HG02642 (cell line): ENCODE measurements around the gene VPS41.

Experiments used
- ATAC-seq: cut with Tn5 transposase; IDR thresholded peaks from one replicate; pipeline ENCODE4 v1.9.1; 2021; ENCODE audit warnings: mild to moderate bottlenecking; ENCODE audit not compliant: unreplicated experiment, poor library complexity

VPS41 gene

GRCh38 chr7:38746438-38746837 lies 162.6 kb downstream of the VPS41 start:
- no peak for ATAC-seq

- ATAC-seq = no peak
These were observed 164.2 kb downstream of the VPS41 start for GRCh38 chr7:38744746-38745145.

DNA sequence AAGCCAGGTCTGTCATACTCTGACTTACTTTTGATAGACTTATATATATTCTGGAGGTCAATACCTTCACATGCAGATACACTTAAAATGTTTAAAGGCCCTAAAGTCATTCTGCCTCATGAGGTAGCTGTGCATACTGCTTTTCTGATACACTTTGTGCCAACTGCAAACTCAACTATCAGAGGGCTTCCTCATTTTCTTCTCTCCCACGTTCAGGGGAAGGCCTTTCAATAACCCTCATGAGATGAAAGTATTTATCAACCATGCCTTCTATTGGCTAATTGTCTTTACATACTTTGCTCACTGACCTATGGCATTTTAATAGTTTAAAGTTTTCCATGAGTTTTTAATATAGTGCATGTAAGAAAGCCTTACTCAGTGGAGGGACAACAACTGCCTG lies 165.1 kb downstream of the VPS41 start:
- no peak for ATAC-seq

GRCh38 chr7:38740041-38740440 lies 168.9 kb downstream of the VPS41 start:
- ATAC-seq = no peak

DNA sequence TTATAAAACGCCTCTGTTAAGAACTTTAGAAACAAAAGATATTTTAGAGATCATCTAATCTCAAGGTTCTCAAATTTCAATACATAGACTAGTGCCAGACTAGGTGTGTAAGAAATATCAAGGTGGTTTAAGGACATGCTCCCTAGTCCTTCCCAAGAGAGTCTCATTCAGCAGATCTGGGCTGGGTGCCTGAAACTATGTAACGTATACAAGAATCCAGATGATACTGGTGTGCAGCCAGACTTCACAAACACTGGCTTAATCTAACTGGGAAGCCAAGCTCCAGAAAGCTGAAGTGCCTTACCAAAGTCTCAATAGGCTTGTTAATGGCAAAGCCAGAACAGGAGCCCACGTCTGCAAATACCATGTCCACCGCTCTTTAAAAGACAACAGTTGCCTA lies 172.9 kb downstream of the VPS41 start:
- ATAC-seq = no peak

GRCh38 chr7:38731215-38731614 lies 177.8 kb downstream of the VPS41 start:
- no peak for ATAC-seq

GRCh38 chr7:38728145-38728544 lies 180.8 kb downstream of the VPS41 start:
- no peak for ATAC-seq

DNA sequence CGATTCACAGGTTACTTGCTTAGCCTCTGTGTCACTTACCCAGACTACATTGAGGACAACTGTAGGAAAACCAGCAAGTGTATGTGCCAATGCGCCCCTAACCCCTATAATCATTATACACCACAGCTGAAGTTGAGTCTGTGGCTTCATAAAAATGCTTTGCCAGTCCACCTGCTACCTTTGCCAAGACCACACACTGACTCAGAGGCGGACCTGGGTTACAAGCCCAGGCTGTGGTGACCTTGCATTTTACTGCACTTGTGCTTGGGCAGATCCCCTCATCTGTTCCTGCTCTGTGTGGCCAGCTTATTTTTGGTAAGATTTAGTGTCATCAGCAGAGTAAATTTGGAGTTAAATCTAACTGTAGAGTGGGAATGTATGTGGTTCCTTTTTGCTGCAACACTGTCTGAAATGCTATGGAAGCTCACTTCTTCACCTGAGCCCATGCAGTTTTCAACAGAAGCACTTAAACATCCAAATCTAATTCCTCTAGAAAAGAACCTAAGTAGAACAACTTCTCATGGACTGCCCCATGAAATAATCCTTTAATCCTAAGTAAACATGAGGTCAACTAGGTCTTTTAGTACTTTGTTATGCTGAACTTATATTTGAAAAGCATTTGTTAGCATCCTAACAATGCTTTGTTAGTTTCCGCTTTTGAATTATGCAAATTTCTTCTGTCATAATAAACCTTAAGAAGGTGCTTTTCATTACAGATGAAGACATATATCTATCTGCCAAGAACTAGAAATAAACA lies 181.6 kb downstream of the VPS41 start:
- ATAC-seq = no peak

- ATAC-seq = no peak
These were observed 185.7 kb downstream of the VPS41 start for GRCh38 chr7:38723327-38723726.

GRCh38 chr7:38716397-38716796 lies 192.6 kb downstream of the VPS41 start:
- no peak for ATAC-seq

DNA sequence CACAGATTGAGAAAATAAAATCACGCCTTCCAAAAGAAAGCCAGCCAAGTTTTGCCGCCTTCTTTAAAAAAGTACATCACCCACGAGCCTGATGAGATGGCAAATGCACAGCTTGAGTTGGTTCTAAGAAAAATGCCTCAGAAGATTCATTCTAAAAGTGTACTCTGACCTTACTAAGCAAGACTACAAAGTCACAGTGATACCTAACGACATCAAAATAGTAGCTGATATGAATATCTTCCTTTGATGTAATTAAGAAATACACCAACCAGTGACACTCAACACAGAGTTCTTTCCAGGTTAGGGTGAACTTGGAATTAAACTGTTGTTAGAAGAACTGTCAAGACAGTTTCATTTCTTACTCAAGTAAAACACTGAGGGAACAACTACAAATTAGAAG lies 199.9 kb downstream of the VPS41 start:
- ATAC-seq = no peak

- ATAC-seq = no peak
These were observed 204.2 kb downstream of the VPS41 start for GRCh38 chr7:38704751-38705150.

DNA sequence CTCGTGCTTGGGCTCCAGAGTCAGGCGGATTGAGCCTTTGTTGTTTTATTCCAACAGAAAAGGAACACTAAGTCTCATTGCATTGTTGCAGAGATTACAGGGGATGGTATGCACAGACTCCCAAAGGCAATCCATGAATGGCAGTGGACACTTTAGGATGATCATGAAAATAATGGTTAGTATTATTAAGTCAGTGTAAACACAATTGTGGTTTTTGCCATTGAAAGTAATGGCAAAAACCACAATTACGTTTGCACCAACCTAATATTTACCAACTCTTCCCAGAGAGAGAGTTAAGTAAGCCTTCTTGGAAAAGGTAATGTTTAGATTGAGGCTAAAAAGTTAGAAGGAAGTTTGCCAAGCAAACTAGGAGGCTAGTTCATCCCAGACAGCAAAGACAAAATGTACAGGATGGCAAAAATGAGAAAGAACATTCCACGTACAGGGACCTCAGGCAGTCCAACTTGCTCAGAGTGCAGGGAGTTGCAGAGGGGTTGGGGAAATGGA lies 204.9 kb downstream of the VPS41 start:
- no peak for ATAC-seq

- ATAC-seq = no peak
These were observed 205.9 kb downstream of the VPS41 start for GRCh38 chr7:38703093-38703492.

- ATAC-seq = no peak
These were observed 206.9 kb downstream of the VPS41 start for GRCh38 chr7:38702002-38702535.

- no peak for ATAC-seq
These were observed 208.9 kb downstream of the VPS41 start for GRCh38 chr7:38700116-38700515.

DNA sequence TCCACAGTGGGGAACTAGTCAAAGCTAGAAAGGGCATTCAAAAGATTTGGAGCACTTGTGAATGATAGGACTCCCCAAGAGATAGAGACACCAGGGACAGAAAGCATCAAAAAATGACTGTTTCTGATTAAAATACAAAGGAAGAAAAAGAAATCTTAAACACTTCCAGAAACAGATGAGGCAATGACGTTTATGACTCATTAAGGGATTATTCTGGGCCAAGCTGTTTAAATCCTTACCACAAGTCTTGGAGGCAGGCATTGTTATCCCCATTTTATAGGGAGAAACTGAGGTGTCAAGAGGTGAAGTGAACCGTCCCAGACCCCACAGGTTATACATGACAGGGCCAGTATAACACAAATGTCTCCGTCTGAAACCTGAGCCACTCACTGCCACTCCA lies 209.5 kb downstream of the VPS41 start:
- ATAC-seq = no peak

GRCh38 chr7:38694326-38694725 lies 214.7 kb downstream of the VPS41 start:
- ATAC-seq = no peak

- no peak for ATAC-seq
These were observed 222.1 kb downstream of the VPS41 start for GRCh38 chr7:38686888-38687287.

DNA sequence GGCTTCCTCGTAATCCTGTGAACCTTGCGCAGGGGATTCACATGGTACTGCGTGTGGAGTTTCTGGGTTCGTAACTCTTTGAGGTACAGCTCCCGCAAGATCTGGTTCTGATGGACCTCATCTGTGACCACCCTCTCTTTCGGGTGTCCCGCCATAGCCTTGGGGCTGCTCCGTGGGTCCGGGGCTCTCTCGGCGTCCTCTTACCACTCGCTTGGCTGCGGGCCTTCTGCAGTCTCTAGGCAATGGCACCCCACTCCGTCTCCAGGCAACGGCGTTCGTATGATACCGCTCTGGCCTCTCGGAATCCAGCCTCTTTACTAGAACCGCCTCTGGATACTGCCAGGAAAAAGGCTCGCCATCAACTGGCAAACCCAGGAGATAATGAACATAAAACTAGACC lies 223.1 kb downstream of the VPS41 start:
- ATAC-seq = no peak

DNA sequence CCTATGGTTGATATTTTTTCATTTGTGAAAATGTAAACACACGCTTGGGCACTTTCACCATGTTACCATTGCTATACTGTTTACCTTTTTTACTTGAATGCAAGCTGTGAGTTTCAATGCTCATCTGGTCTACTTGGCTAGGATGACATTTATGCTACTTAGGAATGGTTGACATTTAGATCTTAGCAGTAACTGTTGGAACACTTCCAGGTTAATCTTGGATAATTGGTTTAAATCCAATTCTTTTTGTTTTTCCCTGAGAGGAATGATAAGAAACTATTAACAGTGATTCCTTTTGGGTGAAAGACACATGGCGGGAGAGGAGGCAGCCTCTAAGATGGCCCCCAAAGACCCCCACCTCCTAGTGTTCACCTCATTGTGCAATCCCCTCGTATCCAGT lies 226.4 kb downstream of the VPS41 start:
- ATAC-seq = no peak

DNA sequence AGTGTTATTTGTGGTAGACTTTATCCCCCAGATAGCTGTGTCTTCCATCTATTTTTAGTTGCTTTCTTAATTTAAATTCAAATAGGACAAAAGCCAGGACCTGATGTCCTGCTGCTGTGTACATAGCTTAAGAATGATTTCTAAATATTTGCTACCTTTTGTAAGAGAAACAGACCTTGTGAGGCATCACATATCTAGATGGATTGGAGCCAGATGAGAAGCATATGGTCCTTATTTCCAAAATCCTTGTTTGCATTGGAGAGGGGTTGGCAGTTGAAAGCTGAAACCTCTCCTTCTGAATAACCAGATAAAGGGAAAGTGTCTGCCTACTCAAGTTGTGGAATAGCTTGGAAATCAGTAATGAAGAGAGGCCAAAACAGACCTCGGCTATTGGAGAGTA lies 227.1 kb downstream of the VPS41 start:
- no peak for ATAC-seq
